Activated T-helper 17 cell treated with anti-CD3 and anti-CD28 coated beads, Interleukin-2, amount 50 U/mL, for 72 hours (primary cell): ENCODE data around the gene DACT2. TPM values are rescaled to one million over a fixed set of nuclear protein-coding genes. Genes with fewer than 3 reads are reported as not detected.

Source experiments
- ATAC-seq: fragments of 150-1000 bp; cut with Tn5 transposase; replicated peaks from 2 replicates; pipeline ENCODE4 v1.10.0; 2021; ENCODE audit warnings: mild to moderate bottlenecking, moderate library complexity
- H3K27ac Mint-ChIP-seq: one replicate; pipeline ENCODE4 v1.8.0; 2022; ENCODE audit warnings: mixed read lengths
- H3K27me3 Mint-ChIP-seq: one replicate; pipeline ENCODE4 v1.8.0; 2022; ENCODE audit warnings: mixed read lengths
- H3K36me3 Mint-ChIP-seq: one replicate; pipeline ENCODE4 v1.8.0; 2022; ENCODE audit warnings: low read depth, mild to moderate bottlenecking, mixed read lengths
- H3K4me1 Mint-ChIP-seq: one replicate; pipeline ENCODE4 v1.8.0; 2022; ENCODE audit warnings: mixed read lengths
- H3K4me3 Mint-ChIP-seq: one replicate; pipeline ENCODE4 v1.8.0; 2022; ENCODE audit warnings: mild to moderate bottlenecking, mixed read lengths
- H3K9me3 Mint-ChIP-seq: one replicate; pipeline ENCODE4 v1.8.0; 2022; ENCODE audit warnings: mixed read lengths
- total RNA-seq, 2 donors: library from RNA; stranded (reverse); gene quantifications; one replicate each; pipeline ENCODE4 v1.2.3, GENCODE V29; 2022

The DACT2 gene, protein sequence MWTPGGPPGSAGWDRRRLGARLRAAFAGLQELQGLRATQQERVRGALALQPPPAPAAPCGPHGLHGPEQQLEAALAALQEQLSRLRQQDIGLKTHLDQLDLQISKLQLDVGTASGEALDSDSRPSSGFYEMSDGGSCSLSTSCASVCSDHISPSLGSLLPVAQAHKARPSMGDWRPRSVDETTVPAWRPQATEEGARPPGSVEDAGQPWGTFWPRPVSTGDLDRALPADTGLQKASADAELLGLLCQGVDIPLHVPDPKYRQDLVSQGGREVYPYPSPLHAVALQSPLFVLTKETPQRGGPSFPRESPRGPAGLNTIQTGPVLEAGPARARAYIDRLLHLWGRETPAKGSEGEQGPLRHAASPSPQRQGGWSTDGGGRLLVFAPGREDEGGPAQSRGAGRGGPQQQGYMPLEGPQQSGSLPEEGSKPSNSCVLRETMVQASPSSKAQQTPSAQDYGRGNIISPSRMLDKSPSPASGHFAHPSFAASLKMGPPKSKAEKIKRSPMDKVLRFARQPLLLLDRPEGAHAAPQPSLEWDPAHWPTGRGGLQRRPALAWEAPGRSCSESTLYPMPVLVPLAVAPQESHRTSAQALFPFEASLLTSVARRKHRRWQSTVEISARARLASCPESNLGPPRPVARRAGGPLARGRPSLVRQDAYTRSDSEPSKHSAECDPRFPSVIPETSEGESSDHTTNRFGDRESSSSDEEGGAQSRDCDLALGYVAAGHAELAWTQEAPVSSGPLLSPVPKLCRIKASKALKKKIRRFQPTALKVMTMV
- under 1 TPM in 1 of 2 donors, not detected in 1; 0.13 TPM for total RNA-seq

DNA sequence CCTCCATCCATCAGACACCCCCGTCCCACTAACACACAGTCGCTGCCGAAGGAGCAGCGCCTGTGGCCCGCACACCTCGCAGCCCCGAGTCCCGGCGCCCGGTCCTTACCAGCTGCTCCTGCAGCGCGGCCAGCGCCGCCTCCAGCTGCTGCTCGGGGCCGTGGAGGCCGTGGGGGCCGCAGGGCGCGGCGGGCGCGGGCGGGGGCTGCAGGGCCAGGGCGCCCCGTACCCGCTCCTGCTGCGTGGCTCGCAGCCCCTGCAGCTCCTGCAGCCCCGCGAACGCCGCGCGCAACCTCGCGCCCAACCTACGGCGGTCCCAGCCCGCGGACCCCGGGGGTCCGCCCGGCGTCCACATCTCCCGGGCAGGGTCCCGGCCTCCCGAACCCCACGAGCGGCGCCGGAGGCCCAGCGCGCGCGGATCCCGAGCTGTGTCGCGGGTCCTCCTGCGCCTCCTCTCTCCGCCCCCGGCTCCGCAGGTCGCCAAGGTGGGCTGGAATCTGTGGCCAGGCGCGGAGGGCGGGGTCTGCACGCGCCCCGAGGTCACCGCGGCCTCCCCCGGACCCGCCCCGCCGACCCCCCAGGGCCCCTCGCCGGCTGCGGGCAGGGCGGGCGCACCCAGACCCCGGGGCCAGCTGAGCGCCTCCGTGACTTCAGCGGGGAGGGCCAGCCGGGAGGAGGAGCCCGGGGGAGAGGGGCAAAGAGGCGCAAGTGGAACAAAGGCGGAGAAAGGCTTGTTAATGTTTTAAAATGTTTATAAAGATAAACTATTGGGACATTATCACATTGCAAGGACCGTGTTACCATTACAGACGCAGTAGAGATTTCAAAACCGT, at the start of gene DACT2:
Gene DACT2, minus strand, starts transcription at position 499 of the 833 bp plus-strand sequence. Its CDS starts 144 bp downstream, at position 355.
- no peaks in the 10 kb centered on the region for H3K4me1 Mint-ChIP-seq
- no peak for ATAC-seq
- no peak within 1 kb of the TSS for H3K27ac Mint-ChIP-seq
- peaks cover 5% of the 10 kb centered on the region for H3K36me3 Mint-ChIP-seq
- peaks cover 35% of the 10 kb centered on the region for H3K27me3 Mint-ChIP-seq
- H3K4me3 Mint-ChIP-seq = no peak within 1 kb of the TSS
- peaks cover 5% of the 10 kb centered on the region for H3K9me3 Mint-ChIP-seq

DNA sequence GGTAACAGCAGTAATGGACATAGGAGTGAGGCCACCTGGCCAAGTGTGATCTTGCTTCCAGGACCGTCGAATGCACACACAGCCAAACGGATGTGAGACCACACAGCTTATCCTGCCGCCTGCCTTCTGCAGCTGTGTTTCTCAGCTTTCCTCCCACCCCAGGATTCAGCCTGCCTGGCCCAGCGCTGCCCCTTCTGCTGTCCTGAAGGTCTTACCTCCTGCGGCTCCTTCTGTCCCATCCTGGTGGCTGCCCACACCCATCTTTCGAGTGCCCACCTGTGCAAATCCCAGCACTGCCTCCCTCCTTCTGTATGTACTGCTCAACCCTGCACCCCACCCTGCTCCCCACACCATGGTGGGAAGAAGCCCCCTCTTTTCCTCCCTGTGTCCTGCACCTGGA, 49.4 kb upstream of the DACT2 start:
- no peak for ATAC-seq
- Mint-ChIP-seq H3K27me3 (peaks cover 5% of the 10 kb centered on the region), H3K4me1 (peaks cover 3% of the 10 kb centered on the region), H3K36me3 (no peaks in the 10 kb centered on the region), H3K4me3 (no peak overlapping the region), H3K27ac (no peak overlapping the region), H3K9me3 (no peaks in the 10 kb centered on the region)

DNA sequence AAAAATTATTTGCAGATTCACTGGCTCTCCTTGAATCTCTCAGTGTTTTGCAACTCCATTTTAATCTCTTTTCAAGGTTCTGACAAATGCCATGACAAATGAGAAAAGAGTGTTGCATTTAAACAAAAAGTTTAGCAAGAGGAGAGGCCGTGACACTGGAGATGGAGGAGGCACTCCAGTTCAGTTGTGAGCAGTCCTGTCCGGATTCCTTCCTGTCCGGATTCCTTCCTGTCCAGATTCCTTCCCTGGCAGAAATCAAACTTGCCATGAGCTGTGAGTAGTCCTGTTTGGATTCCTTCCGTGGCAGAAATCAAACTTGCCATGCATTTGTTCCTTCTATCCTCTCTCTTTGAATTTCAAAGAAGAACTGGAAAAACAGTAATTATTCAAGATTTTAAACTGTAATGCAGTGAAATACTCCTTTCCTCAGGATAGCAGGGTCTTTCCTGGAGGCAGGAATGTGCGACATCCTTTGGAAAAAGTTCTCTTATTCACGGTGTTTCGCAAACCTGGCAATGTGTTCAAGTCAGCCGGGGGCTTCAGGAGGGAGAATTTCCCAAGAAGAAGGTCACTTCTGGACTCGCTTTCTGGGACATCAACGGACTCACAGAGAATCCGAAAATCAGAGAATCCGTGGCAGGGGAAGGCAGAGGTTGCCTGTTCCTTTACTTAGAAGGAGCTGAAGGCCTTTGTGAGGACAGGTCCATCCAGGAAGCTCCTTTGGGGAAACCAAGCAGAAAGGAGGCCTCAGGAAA, 48.7 kb upstream of the DACT2 start:
- Mint-ChIP-seq H3K4me3 (no peak overlapping the region), H3K27ac (no peak overlapping the region), H3K4me1 (peaks cover 5% of the 10 kb centered on the region), H3K36me3 (no peaks in the 10 kb centered on the region), H3K27me3 (peaks cover 8% of the 10 kb centered on the region), H3K9me3 (no peaks in the 10 kb centered on the region)
- no peak for ATAC-seq

DNA sequence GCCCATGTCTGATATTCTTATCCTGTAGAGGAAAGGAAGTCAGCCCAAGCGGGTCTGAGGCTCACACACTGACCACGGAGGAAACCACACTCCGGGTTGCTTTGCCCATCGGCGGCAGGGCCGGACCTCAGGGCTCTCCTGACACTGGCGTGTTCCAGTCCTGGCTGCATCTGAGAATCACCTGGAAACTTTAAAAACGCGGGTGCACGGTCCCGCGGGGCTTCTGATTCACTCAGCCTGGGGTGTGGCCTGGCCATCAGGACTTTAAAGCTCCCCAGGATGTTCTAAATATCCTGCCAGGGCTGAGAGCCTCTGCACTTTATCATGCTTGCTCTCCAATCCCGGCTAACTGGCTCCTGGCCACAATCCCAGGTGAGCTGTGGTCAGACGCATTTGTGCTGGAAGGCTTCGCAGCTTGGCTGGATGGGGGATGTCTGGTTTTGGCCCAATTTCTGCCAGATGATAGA, 47.7 kb upstream of the DACT2 start:
- Mint-ChIP-seq H3K4me1 (peaks cover 5% of the 10 kb centered on the region), H3K4me3 (no peak overlapping the region)

DNA sequence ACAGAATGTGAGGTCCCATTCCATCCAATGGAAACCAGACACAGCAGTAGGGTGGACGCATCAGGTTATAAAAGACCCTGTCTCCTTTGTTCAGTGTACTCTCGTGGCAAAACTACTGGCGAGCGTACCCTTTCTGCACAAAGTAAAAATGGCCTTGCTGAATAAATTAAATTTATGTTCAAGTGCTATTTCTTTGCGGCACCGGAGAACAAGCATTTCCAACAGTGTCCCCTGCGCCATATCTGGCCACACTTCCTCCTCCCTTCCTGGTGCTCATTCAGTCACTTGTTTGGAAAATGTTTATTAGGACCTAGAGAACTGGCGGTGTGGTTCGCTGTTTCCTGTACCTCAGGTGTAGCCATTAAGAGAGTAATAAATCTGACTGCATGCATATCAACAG, 46.9 kb upstream of the DACT2 start:
- ATAC-seq = no peak
- Mint-ChIP-seq H3K27me3 (peaks cover 8% of the 10 kb centered on the region), H3K27ac (no peak overlapping the region), H3K4me1 (peaks cover 5% of the 10 kb centered on the region), H3K9me3 (no peaks in the 10 kb centered on the region), H3K4me3 (no peak overlapping the region), H3K36me3 (no peaks in the 10 kb centered on the region)

More for the DNA sequence above, 47.7 kb upstream of the DACT2 start:
- H3K9me3 Mint-ChIP-seq = no peaks in the 10 kb centered on the region
- no peak overlapping the region for H3K27ac Mint-ChIP-seq
- H3K36me3 Mint-ChIP-seq = no peaks in the 10 kb centered on the region
- peaks cover 8% of the 10 kb centered on the region for H3K27me3 Mint-ChIP-seq
- ATAC-seq = no peak

DNA sequence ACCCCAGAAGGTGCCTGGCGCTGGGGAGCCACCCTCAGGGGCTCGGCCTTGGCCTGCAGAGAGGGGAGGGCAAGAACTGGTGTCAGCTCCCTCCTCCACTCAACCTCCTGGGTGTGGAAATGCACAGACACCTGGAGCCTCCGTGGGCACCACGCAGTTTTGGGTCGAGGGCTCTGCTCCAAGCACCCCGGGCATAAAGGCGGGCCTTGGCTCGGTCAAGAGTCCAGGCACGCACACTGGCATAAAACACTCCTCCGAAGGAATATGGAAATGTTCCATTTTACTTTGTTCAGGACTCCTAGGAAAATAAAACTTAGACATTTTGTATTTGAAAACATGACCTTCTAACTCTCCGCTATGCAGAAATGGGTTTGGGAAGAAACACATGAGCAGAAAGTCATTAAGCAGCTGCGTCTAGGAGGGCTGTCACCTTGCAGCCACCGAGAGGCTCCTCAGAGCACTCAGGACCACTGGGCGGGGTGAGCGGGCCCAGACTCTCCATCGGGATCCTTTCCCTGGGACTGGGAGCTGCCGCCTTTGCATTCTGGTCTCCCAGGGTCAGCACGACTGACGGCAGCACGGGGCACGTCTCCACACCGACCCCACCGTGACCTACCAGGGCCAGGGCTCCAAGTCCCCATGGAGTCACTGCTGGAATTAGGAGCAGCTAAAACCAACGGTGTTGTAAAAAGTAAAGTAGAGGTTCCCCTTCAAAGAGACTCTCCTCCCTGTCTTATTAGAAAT, 46.0 kb upstream of the DACT2 start:
- ATAC-seq = no peak
- peaks cover 5% of the 10 kb centered on the region for H3K4me1 Mint-ChIP-seq
- no peak overlapping the region for H3K4me3 Mint-ChIP-seq
- H3K36me3 Mint-ChIP-seq = no peaks in the 10 kb centered on the region
- H3K9me3 Mint-ChIP-seq = no peaks in the 10 kb centered on the region
- H3K27me3 Mint-ChIP-seq = peaks cover 8% of the 10 kb centered on the region
- no peak overlapping the region for H3K27ac Mint-ChIP-seq

DNA sequence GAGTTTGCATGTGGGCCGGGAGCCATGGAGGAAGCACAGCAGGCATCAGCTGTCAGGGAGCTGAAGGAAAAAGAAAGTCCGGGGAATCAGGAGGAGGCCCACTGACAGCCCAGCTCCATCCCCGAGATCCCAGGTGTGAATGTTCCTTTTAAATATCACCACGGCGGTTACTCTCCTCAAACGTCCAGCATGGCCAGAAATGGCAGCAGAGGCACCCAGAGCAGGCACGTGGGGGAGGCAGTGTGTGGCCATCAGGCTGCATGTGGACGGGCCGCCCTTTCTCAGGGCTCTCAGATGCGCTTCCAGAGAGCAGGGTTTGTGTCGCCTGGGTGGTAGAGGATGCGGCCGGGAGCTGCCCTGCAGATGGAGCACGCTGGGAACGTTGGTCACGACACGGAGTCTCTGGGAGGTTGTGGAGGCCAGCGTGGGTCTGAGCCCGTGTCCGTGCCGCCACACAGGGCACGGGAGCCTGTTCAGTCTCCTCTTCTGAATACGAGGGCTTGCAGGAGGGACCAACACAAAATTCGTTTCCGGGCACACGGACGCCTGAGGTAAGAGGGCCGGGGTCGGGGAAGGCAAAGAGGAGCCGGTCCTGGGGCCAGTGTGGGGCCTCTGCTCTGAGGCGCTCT, 45.3 kb upstream of the DACT2 start:
- ATAC-seq = no peak
- Mint-ChIP-seq H3K27ac (no peak overlapping the region), H3K4me1 (peaks cover 5% of the 10 kb centered on the region), H3K36me3 (no peaks in the 10 kb centered on the region), H3K4me3 (no peak overlapping the region), H3K27me3 (peaks cover 9% of the 10 kb centered on the region), H3K9me3 (no peaks in the 10 kb centered on the region)

DNA sequence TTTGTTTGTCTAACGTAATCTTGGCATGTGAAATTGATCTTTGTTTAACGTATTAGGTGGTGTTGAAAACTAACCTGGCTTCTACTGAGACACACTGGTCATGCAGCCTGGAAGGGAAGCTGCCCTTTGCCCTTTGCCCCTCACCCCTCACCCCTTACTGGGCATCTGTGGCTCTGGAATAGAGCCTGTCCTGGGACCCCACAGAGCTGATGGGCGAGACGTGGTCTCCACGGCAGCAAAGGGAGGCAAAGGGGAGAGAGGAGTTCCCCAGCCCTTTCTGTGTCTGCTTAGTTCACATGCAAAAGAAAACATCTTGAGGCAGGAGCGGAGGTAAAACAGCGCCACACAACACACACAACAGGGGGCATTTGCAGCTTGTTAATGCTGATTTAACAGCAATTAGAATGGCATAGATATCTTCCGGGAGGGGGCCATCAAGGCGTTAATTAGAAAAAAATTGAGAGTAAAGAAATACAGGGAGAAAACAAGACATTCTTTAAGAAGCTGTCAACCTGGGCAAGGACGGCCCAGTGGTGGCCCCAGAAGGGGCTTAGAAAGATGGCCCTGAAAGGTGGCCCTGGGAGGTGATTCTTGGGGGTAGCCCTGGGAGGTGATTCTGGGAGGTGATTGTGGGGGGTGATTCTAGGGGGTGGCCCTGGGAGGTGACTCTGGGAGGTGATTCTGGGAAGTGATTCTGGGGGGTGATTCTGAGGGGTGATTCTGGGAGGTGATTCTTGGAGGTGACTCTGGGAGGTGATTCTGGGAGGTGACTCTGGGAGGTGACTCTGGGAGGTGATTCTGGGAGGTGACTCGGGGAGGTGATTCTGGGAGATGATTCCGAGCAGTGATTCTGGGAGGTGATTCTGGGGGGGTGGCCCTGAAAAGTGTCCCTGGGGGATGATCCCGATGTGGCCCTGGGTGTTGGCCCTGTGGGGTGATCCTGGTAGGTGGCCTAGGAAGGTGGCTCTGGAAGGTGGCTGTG, 44.5 kb upstream of the DACT2 start:
- Mint-ChIP-seq H3K27ac (no peak overlapping the region), H3K9me3 (no peaks in the 10 kb centered on the region), H3K4me3 (no peak overlapping the region), H3K27me3 (peaks cover 14% of the 10 kb centered on the region), H3K4me1 (peaks cover 5% of the 10 kb centered on the region), H3K36me3 (no peaks in the 10 kb centered on the region)
- no peak for ATAC-seq

DNA sequence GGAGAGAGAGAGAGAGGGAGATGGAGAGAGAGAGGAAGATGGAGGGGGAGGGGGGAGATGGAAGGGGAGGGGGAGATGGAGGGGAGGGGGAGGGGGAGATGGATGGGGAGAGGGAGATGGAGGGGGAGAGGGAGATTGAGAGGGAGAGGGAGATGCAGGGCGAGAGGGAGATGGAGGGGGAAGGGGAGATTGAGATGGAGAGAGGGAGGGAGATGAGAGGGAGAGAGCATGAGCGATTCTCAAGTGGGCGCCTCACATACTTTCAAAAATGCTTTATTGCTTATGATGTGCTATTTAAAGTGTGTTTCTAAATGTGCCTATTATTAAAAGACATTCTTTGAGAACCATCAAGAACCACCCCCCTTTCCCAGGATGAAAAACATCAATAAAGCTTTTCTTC, 43.7 kb upstream of the DACT2 start:
- no peaks in the 10 kb centered on the region for H3K9me3 Mint-ChIP-seq
- ATAC-seq = no peak
- no peaks in the 10 kb centered on the region for H3K36me3 Mint-ChIP-seq
- no peak overlapping the region for H3K4me3 Mint-ChIP-seq
- H3K27me3 Mint-ChIP-seq = peaks cover 14% of the 10 kb centered on the region
- no peak overlapping the region for H3K27ac Mint-ChIP-seq
- peaks cover 5% of the 10 kb centered on the region for H3K4me1 Mint-ChIP-seq

DNA sequence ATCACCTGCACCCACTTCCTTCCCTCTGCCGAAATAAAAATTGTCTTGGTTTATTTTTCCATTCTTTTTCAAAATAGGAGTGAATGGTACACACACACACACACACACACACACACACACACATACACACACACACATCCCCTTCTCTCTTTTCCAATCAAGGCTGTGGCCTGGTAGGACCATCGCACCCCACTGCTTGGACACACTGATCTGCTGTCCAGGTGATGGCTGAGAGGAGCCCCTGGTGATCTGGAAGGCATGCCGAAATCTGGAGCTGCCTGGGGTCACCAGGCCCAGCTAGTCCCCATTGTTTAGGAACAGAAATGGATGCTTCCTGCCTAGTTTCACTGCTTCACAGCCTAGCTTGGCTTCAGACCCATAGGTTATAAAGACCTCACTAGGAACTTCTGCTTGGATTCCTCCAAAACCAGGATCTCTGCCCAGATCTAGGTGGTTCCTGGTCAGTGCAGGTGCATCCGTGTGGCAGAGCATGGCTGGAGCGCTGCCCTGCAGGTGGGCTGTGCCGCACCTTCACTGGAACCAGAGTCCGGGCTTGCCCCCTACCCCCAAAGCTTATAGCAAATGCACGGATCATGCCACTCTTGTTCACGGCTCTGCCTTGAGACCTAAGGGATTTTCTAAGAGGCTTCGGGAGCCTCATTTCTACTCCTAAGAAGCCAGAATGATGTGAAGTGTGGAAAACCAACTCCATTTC, 42.9 kb upstream of the DACT2 start:
- Mint-ChIP-seq H3K36me3 (no peaks in the 10 kb centered on the region), H3K27ac (no peak overlapping the region), H3K4me1 (peaks cover 5% of the 10 kb centered on the region), H3K27me3 (peaks cover 14% of the 10 kb centered on the region), H3K4me3 (no peak overlapping the region), H3K9me3 (no peaks in the 10 kb centered on the region)
- no peak for ATAC-seq

DNA sequence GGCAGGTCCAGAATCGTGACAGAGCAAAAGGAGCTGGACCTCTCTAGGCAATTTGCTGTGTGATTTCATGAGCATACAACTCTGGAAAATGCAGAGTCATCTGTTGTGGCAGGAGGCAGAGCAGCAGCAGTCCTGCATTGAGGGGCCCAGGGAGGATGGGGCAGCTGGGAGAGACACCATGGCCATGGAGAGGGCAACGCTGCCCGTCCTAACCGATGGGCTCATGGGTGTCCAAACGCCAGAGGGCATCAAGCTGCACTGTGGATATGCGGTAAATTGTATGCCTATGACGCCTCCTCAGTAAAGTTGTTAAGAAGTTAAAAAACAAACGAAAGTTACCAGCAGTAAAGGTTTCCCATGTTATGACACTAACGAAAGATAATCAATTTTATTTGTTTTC, 42.2 kb upstream of the DACT2 start:
- Mint-ChIP-seq H3K9me3 (no peaks in the 10 kb centered on the region), H3K27me3 (peaks cover 14% of the 10 kb centered on the region), H3K27ac (no peak overlapping the region), H3K4me1 (peaks cover 5% of the 10 kb centered on the region), H3K4me3 (no peak overlapping the region), H3K36me3 (no peaks in the 10 kb centered on the region)
- ATAC-seq = no peak

DNA sequence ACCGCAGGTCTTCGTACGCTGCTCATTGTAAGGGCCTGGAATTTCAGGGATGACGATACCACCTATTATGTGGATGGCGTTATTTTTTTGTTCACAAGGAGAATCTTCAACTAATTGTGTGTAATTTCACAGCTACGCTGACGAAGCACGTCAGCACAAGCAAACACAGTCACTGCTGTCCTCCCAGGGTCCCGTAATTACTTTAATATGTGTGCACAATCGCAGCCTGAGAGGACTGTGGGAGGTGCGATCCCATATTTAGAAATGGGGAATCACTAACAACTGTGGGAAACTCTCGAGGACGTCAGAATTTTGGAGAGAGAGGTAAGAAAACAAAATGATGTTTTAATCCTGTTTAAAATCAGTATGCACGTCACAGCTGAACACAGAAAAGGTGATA, 40.2 kb upstream of the DACT2 start:
- ATAC-seq = no peak
- H3K27ac Mint-ChIP-seq = no peak overlapping the region
- no peak overlapping the region for H3K4me3 Mint-ChIP-seq
- peaks cover 5% of the 10 kb centered on the region for H3K4me1 Mint-ChIP-seq
- H3K9me3 Mint-ChIP-seq = no peaks in the 10 kb centered on the region
- no peaks in the 10 kb centered on the region for H3K36me3 Mint-ChIP-seq
- H3K27me3 Mint-ChIP-seq = peaks cover 17% of the 10 kb centered on the region
